Activated T-helper 1 cell treated with anti-CD3 and anti-CD28 coated beads, Interleukin-12 subunit alpha, Interleukin-12 subunit beta, Interleukin-2, Interleukin-4 antibody, amounts not matched to agents 30 ng/mL and 10 ng/mL and 1 ng/mL, durations not matched to agents 14 hours and 24 hours and 36 hours (primary cell): ENCODE data around the gene RNF220. TPM values are rescaled to one million over a fixed set of nuclear protein-coding genes. Genes with fewer than 3 reads are reported as not detected.

Source experiments
- DNase-seq: peaks from one replicate; pipeline ENCODE4 v3.0.0; 2021; ENCODE audit warnings: low spot score
- H3K27ac Mint-ChIP-seq: one replicate; pipeline ENCODE4 v1.8.0; 2021; ENCODE audit warnings: mild to moderate bottlenecking, mixed read lengths
- H3K27me3 Mint-ChIP-seq: one replicate; pipeline ENCODE4 v1.8.0; 2022; ENCODE audit warnings: mild to moderate bottlenecking, moderate library complexity, mixed read lengths; ENCODE audit not compliant: insufficient read depth
- H3K36me3 Mint-ChIP-seq: one replicate; pipeline ENCODE4 v1.8.0; 2021; ENCODE audit warnings: low read depth, mixed read lengths
- H3K4me1 Mint-ChIP-seq: one replicate; pipeline ENCODE4 v1.8.0; 2021; ENCODE audit warnings: low read depth, mixed read lengths
- H3K4me3 Mint-ChIP-seq: one replicate; pipeline ENCODE4 v1.8.0; 2021; ENCODE audit warnings: mild to moderate bottlenecking, moderate library complexity, mixed read lengths
- H3K9me3 Mint-ChIP-seq: one replicate; pipeline ENCODE4 v1.8.0; 2021; ENCODE audit warnings: mixed read lengths
- intact Hi-C: fragments of 100-400 bp; cut with micrococcal nuclease; formaldehyde crosslinking; loops from one replicate; pipeline ENCODE4 v1.15.1; 2024
- total RNA-seq: library from RNA; stranded (reverse); gene quantifications from 2 replicates; pipeline ENCODE4 v1.2.3, GENCODE V29; 2022

The RNF220 gene
- total RNA-seq, 1 donor from 2014 or later = 103 TPM

GRCh38 chr1:44411861-44412260, 6.8 kb downstream of the RNF220 start:
- intact Hi-C loops = no loop called here
- no peaks in the 10 kb centered on the region for H3K9me3 Mint-ChIP-seq
- H3K4me1 Mint-ChIP-seq = peaks cover 5% of the 10 kb centered on the region
- H3K27ac Mint-ChIP-seq = no peak overlapping the region
- H3K36me3 Mint-ChIP-seq = no peaks in the 10 kb centered on the region
- no peak overlapping the region for H3K4me3 Mint-ChIP-seq
- no peak for DNase-seq
- H3K27me3 Mint-ChIP-seq = peaks cover 32% of the 10 kb centered on the region

DNA sequence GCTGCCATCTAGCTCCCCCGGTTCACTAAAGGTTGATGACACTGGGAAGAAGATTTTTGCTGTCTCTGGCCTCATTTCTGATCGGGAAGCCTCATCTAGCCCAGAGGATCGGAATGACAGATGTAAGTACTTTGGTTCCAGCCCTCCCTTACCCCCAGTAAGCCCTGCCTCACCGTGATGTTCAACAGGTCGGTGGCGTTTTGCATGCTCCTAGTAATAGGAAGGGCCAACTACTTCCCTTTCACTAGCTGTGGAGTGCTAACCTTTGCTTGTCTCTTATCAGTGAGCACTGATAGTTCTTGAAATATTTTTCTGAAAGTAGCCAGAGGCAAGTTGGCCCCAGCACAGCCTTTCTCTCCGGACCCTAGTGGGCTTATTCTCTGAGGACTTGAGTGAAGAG, 7.5 kb downstream of the RNF220 start:
- intact Hi-C loops = no loop called here

DNA sequence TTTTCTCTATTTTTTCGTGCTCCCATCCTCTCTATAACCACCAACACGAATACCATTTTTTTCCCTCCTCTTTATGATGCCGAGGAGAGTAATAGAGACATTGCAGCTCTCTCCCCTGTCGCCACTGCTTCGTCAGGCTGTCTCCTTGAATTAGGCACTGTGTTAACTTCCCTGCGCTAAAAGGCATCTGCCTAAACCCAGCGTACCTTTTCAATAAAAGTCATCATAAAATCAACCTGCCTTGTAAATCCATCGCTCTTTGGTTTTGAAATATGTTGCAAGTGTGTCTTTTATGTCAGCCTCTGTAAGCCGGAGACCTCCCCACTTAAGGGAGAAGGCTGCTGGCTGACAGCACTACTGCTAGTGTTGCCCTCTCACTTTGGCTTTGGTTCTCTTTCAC, 8.7 kb downstream of the RNF220 start:
- no peaks in the 10 kb centered on the region for H3K36me3 Mint-ChIP-seq
- H3K4me3 Mint-ChIP-seq = no peak overlapping the region
- H3K27ac Mint-ChIP-seq = no peak overlapping the region
- intact Hi-C loops = no loop called here
- DNase-seq = no peak
- H3K27me3 Mint-ChIP-seq = peaks cover 37% of the 10 kb centered on the region
- H3K4me1 Mint-ChIP-seq = no peaks in the 10 kb centered on the region
- H3K9me3 Mint-ChIP-seq = no peaks in the 10 kb centered on the region

More for the DNA sequence above, 7.5 kb downstream of the RNF220 start:
- Mint-ChIP-seq H3K27me3 (peaks cover 36% of the 10 kb centered on the region), H3K27ac (no peak overlapping the region), H3K4me1 (peaks cover 5% of the 10 kb centered on the region), H3K36me3 (no peaks in the 10 kb centered on the region), H3K9me3 (no peaks in the 10 kb centered on the region), H3K4me3 (no peak overlapping the region)
- no peak for DNase-seq

DNA sequence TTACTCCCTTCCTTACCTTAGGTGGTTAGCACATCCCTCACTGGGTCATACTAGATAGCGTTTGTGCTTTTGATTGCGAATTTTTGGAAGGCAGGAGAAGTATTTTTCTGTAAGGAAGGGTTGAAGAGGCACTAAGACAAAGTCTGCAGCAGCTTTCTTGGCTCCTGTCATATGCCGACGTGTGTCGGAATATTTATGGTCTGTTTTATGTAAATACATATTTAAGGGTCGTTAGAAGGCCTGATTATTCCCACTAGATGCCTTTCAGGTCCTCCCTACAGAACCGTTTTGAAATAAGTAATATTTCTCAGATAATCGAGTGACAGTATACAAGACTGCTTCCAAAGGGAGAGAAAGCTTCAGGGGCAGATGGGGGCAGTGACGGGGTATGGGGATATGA, 10.0 kb downstream of the RNF220 start:
- Mint-ChIP-seq H3K4me3 (no peak overlapping the region), H3K36me3 (no peaks in the 10 kb centered on the region), H3K9me3 (no peaks in the 10 kb centered on the region), H3K27me3 (peaks cover 48% of the 10 kb centered on the region), H3K4me1 (no peaks in the 10 kb centered on the region), H3K27ac (no peak overlapping the region)
- no peak for DNase-seq
- intact Hi-C loops = no loop called here

- H3K36me3 Mint-ChIP-seq = no peaks in the 10 kb centered on the region
- H3K9me3 Mint-ChIP-seq = no peaks in the 10 kb centered on the region
These were observed 11.4 kb downstream of the RNF220 start for GRCh38 chr1:44416408-44416807.

DNA sequence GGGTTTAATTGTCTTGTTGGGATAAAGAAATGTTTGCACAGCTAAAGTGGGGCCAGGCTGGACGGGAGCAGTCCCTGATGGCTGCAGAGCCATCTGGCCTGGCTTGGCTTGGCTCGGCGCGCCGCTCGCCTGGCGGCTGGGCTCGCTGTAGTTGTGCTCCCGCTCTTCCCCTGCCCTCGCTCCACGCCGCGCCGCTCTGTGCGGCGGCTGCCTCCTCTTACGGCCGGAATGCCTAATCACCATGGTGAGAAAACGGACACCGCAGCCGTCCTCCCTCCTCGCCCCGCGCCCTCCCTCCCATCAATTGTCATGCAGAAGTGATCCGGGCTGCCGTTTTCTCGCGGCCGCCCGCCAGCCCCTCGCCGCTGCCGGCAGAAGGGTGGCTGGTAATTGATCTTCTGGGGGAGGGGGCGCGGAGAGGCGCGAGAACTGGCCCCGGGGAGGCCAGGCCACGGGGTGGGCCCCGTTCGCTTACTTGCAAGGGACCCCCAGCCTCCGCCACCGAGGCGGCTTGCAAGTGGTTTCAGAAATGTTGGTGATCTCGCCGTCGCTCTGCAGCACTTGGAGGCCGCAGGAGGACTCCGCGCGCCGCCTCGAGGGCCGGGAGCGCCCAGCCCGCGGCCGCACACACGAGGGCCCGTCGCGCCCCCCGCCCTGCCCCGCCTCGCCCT, 12.4 kb downstream of the RNF220 start:
- Mint-ChIP-seq H3K27me3 (peaks cover 64% of the 10 kb centered on the region), H3K9me3 (no peaks in the 10 kb centered on the region), H3K36me3 (no peaks in the 10 kb centered on the region), H3K4me3 (no peak overlapping the region), H3K27ac (no peak overlapping the region), H3K4me1 (no peaks in the 10 kb centered on the region)
- DNase-seq = no peak
- intact Hi-C loops = loop anchor here (1.0 kb wide), 1 partner anchor 9 kb away; no protein-coding TSS in a partner anchor

More at GRCh38 chr1:44416408-44416807, 11.4 kb downstream of the RNF220 start:
- Mint-ChIP-seq H3K27me3 (peaks cover 61% of the 10 kb centered on the region), H3K4me1 (no peaks in the 10 kb centered on the region), H3K4me3 (no peak overlapping the region), H3K27ac (no peak overlapping the region)
- intact Hi-C loops = no loop called here
- no peak for DNase-seq

GRCh38 chr1:44418022-44418673, 13.1 kb downstream of the RNF220 start:
- Mint-ChIP-seq H3K36me3 (no peaks in the 10 kb centered on the region), H3K4me1 (no peaks in the 10 kb centered on the region), H3K4me3 (no peak overlapping the region), H3K27me3 (peaks cover 69% of the 10 kb centered on the region), H3K27ac (no peak overlapping the region), H3K9me3 (no peaks in the 10 kb centered on the region)
- intact Hi-C loops = no loop called here
- no peak for DNase-seq

DNA sequence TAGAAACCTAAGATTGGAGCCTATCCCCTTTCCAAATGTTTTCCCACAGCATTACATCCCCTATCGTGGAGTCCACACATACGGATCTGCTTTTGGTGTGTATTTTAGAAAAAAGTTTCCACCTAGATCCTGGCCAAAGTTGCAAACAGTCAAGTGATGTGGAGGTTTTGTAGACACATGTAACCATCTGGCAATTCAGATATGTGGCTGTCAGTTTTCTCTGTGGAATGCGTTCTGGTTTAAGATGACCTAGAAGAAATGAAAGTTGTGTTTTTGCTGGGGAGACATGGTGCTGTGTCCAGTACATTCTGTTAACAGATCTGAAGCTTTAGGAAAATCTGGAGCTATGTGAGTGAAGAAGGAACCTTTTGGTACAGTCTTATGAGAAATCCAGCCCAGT, 14.8 kb downstream of the RNF220 start:
- intact Hi-C loops = loop anchor here (2.0 kb wide), 1 partner anchor 15 kb away; the partner anchor contains the start of gene RNF220
- DNase-seq = no peak
- H3K4me1 Mint-ChIP-seq = no peaks in the 10 kb centered on the region
- no peaks in the 10 kb centered on the region for H3K36me3 Mint-ChIP-seq
- peaks cover 82% of the 10 kb centered on the region for H3K27me3 Mint-ChIP-seq
- no peaks in the 10 kb centered on the region for H3K9me3 Mint-ChIP-seq
- H3K4me3 Mint-ChIP-seq = no peak overlapping the region
- H3K27ac Mint-ChIP-seq = no peak overlapping the region

DNA sequence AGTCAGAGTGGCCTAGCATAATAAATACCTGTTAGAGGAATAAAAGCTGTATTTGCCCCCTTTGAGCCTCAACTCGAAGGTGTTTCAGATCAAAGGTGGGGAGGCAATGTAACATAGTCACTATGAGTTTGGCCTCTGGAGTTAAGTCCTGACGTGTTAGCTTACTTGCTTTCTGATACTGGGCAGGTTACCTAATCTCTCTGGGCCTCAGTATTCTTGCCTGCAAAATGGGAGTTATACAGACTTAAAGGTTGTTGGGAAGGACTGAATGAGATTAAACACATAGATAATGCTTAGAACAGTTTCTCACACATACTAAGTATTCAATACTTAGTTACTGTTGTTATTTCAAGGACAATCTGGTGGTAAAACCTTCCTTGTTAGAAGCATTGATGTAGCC, 15.5 kb downstream of the RNF220 start:
- Mint-ChIP-seq H3K4me3 (no peak overlapping the region), H3K36me3 (no peaks in the 10 kb centered on the region), H3K4me1 (no peaks in the 10 kb centered on the region), H3K27me3 (peaks cover 82% of the 10 kb centered on the region), H3K27ac (no peak overlapping the region), H3K9me3 (no peaks in the 10 kb centered on the region)
- intact Hi-C loops = loop anchor here (2.0 kb wide), 1 partner anchor 16 kb away; the partner anchor contains the start of gene RNF220
- DNase-seq = no peak

- Mint-ChIP-seq H3K4me1 (no peaks in the 10 kb centered on the region), H3K27me3 (peaks cover 76% of the 10 kb centered on the region), H3K4me3 (no peak overlapping the region), H3K36me3 (no peaks in the 10 kb centered on the region), H3K27ac (no peak overlapping the region), H3K9me3 (no peaks in the 10 kb centered on the region)
- DNase-seq = no peak
- intact Hi-C loops = loop anchor here (2.0 kb wide), 1 partner anchor 17 kb away; the partner anchor contains the start of gene RNF220
These were observed 16.4 kb downstream of the RNF220 start for GRCh38 chr1:44421446-44421884.

DNA sequence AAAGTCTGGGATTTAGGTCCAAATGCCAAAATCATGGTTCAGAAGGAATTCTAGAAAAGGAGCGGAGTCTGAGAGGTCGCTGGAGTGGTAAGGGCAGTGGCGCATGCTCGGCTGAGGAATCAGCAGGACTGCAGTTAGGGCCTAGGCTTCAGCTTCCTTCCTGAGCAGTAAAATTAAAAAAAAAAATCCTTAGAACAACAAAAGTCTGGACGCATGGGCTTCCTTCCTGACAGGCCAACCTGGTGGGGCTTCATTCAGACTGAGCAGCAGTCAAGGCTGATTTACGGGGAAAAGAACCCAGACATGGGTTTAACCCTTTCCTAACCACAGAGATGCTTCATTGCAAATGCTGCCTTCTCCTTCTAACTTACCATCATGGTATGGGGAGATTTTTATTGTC, 17.1 kb downstream of the RNF220 start:
- H3K36me3 Mint-ChIP-seq = no peaks in the 10 kb centered on the region
- H3K4me1 Mint-ChIP-seq = no peaks in the 10 kb centered on the region
- H3K4me3 Mint-ChIP-seq = no peak overlapping the region
- intact Hi-C loops = no loop called here
- H3K9me3 Mint-ChIP-seq = no peaks in the 10 kb centered on the region
- H3K27me3 Mint-ChIP-seq = peaks cover 73% of the 10 kb centered on the region
- H3K27ac Mint-ChIP-seq = no peak overlapping the region
- no peak for DNase-seq

GRCh38 chr1:44423591-44424537, 18.8 kb downstream of the RNF220 start:
- Mint-ChIP-seq H3K27me3 (peaks cover 77% of the 10 kb centered on the region), H3K9me3 (no peaks in the 10 kb centered on the region), H3K27ac (no peak overlapping the region), H3K4me1 (no peaks in the 10 kb centered on the region), H3K4me3 (no peak overlapping the region), H3K36me3 (no peaks in the 10 kb centered on the region)
- DNase-seq = no peak
- intact Hi-C loops = no loop called here
